ENCODE measurements around the gene SLC25A21.

DNA sequence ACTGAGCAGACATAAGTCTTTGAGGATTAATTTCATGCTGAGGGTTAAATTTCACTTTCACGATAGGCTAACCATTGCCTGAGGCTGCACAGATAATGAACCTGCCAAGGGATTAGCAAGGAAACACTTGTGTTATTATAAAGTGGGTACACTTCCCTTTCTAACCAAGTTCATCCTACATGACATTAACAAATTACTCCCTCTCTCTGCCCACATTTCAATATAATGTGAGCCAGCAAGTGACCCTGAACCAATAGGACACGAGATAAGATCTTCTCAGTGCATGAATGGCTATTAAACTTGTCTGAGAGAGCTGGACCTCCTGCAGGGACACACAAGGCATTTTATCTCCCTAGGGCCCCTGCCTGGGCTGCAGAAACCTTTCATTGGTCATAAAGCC lies 337.3 kb downstream of the SLC25A21 start:
- TF ChIP-seq, protein P1, sequence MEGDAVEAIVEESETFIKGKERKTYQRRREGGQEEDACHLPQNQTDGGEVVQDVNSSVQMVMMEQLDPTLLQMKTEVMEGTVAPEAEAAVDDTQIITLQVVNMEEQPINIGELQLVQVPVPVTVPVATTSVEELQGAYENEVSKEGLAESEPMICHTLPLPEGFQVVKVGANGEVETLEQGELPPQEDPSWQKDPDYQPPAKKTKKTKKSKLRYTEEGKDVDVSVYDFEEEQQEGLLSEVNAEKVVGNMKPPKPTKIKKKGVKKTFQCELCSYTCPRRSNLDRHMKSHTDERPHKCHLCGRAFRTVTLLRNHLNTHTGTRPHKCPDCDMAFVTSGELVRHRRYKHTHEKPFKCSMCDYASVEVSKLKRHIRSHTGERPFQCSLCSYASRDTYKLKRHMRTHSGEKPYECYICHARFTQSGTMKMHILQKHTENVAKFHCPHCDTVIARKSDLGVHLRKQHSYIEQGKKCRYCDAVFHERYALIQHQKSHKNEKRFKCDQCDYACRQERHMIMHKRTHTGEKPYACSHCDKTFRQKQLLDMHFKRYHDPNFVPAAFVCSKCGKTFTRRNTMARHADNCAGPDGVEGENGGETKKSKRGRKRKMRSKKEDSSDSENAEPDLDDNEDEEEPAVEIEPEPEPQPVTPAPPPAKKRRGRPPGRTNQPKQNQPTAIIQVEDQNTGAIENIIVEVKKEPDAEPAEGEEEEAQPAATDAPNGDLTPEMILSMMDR (IDR thresholded peaks at IDR 0.05; ENCODE audit: low read depth, low read length, poor library complexity, severe bottlenecking): no peak
- no peak for TF ChIP-seq EZH2phosphoT487 (IDR thresholded peaks at IDR 0.05; ENCODE audit: borderline replicate concordance, low read length)

Measured in DOHH2 (cell line).